Neural cell (in vitro differentiated cells): ENCODE results near the gene PPM1A. TPM values are rescaled to one million over a fixed set of nuclear protein-coding genes. Genes with fewer than 3 reads are reported as not detected.

Experiments
- H2AFZ ChIP-seq: fragments of 200-600, 300-800 bp; sonication (generic), shearing (Covaris generic); 2 replicates; pipeline ENCODE4 v1.6.0; 2014; ENCODE audit warnings: low read depth, mild to moderate bottlenecking, antibody characterized with exemption, low read length, moderate library complexity
- H3F3A ChIP-seq: fragments of 200-600 bp; shearing (Covaris generic); 2 replicates; pipeline ENCODE4 v1.6.1; 2016; ENCODE audit warnings: mild to moderate bottlenecking, moderate library complexity, mixed read lengths, antibody characterized with exemption, low read length; ENCODE audit not compliant: insufficient read depth, poor library complexity, severe bottlenecking
- H3K27ac ChIP-seq: fragments of 200-600, 300-800 bp; sonication (generic), shearing (Covaris generic); 2 replicates; pipeline ENCODE4 v1.5.1; 2014; ENCODE audit warnings: mild to moderate bottlenecking, low read length, moderate library complexity
- H3K27me3 ChIP-seq: fragments of 300-800, 200-600 bp; sonication (generic), shearing (Covaris generic); 2 replicates; pipeline ENCODE4 v1.6.0; 2014; ENCODE audit warnings: mild to moderate bottlenecking, low read depth, low read length, moderate library complexity; ENCODE audit not compliant: insufficient read depth
- H3K36me3 ChIP-seq: fragments of 300-800, 200-600 bp; sonication (generic), shearing (Covaris generic); 2 replicates; pipeline ENCODE4 v1.5.1; 2014; ENCODE audit warnings: mild to moderate bottlenecking, antibody characterized with exemption, low read length, moderate library complexity; ENCODE audit not compliant: insufficient read depth
- H3K4me2 ChIP-seq: fragments of 300-800, 200-600 bp; sonication (generic), shearing (Covaris generic); 2 replicates; pipeline ENCODE4 v1.6.0; 2014; ENCODE audit warnings: mild to moderate bottlenecking, low read length
- H3K4me3 ChIP-seq: fragments of 300-800, 200-600 bp; sonication (generic), shearing (Covaris generic); 2 replicates; pipeline ENCODE4 v1.5.1; 2014; ENCODE audit warnings: mild to moderate bottlenecking, low read length, moderate library complexity
- H3K79me2 ChIP-seq: fragments of 200-600 bp; shearing (Covaris generic); replicated peaks from 2 replicates; pipeline ENCODE4 v1.6.0; 2014; ENCODE audit warnings: mild to moderate bottlenecking, low read length, moderate library complexity; ENCODE audit not compliant: insufficient read depth
- H3K9ac ChIP-seq: fragments of 300-800, 200-600 bp; sonication (generic), shearing (Covaris generic); 2 replicates; pipeline ENCODE4 v1.6.1; 2016; ENCODE audit warnings: mild to moderate bottlenecking, low read length, mixed read lengths
- H3K9me2 ChIP-seq: fragments of 200-600 bp; shearing (Covaris generic); 2 replicates; pipeline ENCODE4 v1.6.1; 2016; ENCODE audit warnings: mild to moderate bottlenecking, low read length, mixed read lengths; ENCODE audit not compliant: insufficient read depth
- H3K9me3 ChIP-seq: fragments of 200-600, 300-800 bp; sonication (generic), shearing (Covaris generic); 2 replicates; pipeline ENCODE4 v1.6.1; 2016; ENCODE audit warnings: mild to moderate bottlenecking, mixed run types, low read length, moderate library complexity, mixed read lengths
- H4K20me1 ChIP-seq: fragments of 200-600 bp; shearing (Covaris generic); 2 replicates; pipeline ENCODE4 v1.6.1; 2016; ENCODE audit warnings: mild to moderate bottlenecking, mixed run types; ENCODE audit not compliant: insufficient read depth
- EP300 ChIP-seq: fragments of 450-650 bp; conservative IDR thresholded peaks from 2 replicates; pipeline ENCODE4 v1.6.1; 2014; ENCODE audit warnings: antibody characterized with exemption, mild to moderate bottlenecking, moderate library complexity; ENCODE audit not compliant: poor library complexity, severe bottlenecking
- EZH2 ChIP-seq: fragments of 200-600, 300-800 bp; shearing (Covaris generic), sonication (generic); IDR thresholded peaks from 2 replicates; pipeline ENCODE4 v1.6.1; 2014; ENCODE audit warnings: antibody characterized with exemption, low read length, borderline replicate concordance, mild to moderate bottlenecking; ENCODE audit not compliant: insufficient read depth, poor library complexity, severe bottlenecking
- MXI1 ChIP-seq: fragments of 450-650 bp; conservative IDR thresholded peaks from 2 replicates; pipeline ENCODE4 v1.6.1; 2014; ENCODE audit warnings: antibody characterized with exemption, mild to moderate bottlenecking; ENCODE audit not compliant: poor library complexity, severe bottlenecking
- POLR2AphosphoS5 ChIP-seq: IDR thresholded peaks from 2 replicates; pipeline ENCODE4 v1.6.1; 2012
- RAD21 ChIP-seq: fragments of 450-650 bp; conservative IDR thresholded peaks from 2 replicates; pipeline ENCODE4 v1.6.1; 2014; ENCODE audit warnings: antibody characterized with exemption, mild to moderate bottlenecking, moderate library complexity
- SMC3 ChIP-seq: fragments of 450-650 bp; conservative IDR thresholded peaks from 2 replicates; pipeline ENCODE4 v1.6.1; 2014; ENCODE audit warnings: antibody characterized with exemption, mild to moderate bottlenecking, moderate library complexity; ENCODE audit not compliant: poor library complexity
- TAF1 ChIP-seq: IDR thresholded peaks from 2 replicates; pipeline ENCODE4 v1.6.1; 2012; ENCODE audit warnings: low read depth
- polyA plus RNA-seq: library from polyadenylated mRNA; depleted of rRNA; stranded (reverse); fragments of >200 nt; gene quantifications from 2 replicates; pipeline ENCODE4 v1.2.3, GENCODE V29; 2014
- TF ChIP-seq, protein P1 (sequence below): fragments of 450-650 bp; IDR thresholded peaks from 2 replicates; pipeline ENCODE4 v1.5.1; 2014; ENCODE audit warnings: antibody characterized with exemption, mild to moderate bottlenecking, moderate library complexity; ENCODE audit not compliant: poor library complexity, severe bottlenecking
- TF ChIP-seq, protein P2 (sequence below): IDR thresholded peaks from 2 replicates; pipeline ENCODE4 v1.6.1; 2012; ENCODE audit warnings: borderline replicate concordance

The PPM1A gene
- polyA plus RNA-seq, 1 donor from 2014 or later: 52.1 TPM

DNA sequence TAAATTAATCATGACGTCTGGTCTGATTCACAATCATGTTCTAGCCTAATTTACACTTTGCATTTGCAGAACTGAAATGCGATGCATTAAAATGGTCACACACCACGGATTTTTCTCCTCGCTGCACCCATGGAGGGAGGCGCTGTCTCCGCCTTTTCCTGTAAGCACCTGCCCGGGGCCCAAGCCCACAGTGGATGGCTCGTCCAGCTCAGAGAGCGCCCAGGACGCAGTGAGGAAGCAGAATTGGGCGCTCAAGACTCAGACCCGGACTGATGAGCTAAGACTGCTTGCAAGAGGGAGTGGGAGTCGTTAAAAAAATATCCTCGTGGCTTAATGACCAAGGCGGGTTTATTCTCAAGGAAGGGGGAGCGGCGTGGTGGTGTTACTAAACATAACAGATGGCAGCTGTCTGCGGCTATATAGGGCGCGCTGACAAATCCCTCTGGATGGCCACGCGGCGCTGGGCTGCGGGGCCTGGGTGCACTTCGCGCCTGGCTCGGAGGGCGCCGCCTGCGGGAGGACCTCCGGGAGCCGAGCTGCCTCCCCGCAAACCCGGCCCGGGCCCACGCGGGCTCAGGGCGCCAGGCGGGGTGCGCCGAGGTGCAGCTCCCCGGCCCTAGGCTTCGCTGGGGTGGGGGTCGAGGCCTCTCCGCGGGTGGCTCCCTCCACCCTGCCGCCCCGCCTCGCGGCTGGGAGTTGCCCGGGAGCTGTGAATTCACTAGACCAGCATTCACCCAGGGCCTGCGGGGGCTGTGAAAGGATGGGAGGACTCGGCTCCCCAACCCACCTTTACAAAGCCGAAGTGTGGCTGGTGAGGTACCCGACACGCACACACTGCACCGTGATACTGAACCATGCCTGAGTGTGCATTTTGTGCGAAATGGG is 78.7 kb downstream of the PPM1A start:
- Histone ChIP-seq H3K27ac (no peak overlapping the region), H3K9ac (no peak overlapping the region)

DNA sequence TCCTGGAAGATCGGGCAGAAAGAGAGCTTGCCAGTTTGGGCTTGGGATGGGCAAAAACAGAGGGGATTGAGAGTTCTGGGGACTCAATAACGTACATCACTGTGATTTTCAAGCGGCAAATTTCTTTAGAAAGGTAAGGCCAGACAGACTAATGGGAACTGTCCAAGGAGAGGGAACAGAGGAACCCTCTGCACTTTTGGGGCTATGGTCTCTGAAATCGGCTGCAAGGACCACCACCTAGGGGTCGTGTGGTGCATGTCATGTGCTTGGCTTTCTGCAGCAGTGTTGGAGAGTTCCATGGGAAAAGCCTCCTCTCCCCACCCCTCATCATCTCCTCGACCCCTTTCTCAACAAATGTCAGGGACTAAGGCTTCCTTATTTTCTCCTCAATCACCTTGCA is 79.6 kb downstream of the PPM1A start:
- Histone ChIP-seq H3K9me2 (no peaks in the 10 kb centered on the region), H3K9me3 (no peaks in the 10 kb centered on the region), H3K4me2 (no peak overlapping the region), H2AFZ (no peak overlapping the region), H3K27ac (no peak overlapping the region), H3F3A (no peaks in the 10 kb centered on the region), H3K79me2 (no peaks in the 10 kb centered on the region), H3K36me3 (no peaks in the 10 kb centered on the region), H3K27me3 (no peaks in the 10 kb centered on the region), H3K4me3 (no peak overlapping the region), H3K9ac (no peak overlapping the region), H4K20me1 (no peaks in the 10 kb centered on the region)
- no peak for TF ChIP-seq MXI1
- TF ChIP-seq TAF1: no peak
- TF ChIP-seq EZH2: no peak
- no peak for TF ChIP-seq SMC3
- TF ChIP-seq, protein P1, sequence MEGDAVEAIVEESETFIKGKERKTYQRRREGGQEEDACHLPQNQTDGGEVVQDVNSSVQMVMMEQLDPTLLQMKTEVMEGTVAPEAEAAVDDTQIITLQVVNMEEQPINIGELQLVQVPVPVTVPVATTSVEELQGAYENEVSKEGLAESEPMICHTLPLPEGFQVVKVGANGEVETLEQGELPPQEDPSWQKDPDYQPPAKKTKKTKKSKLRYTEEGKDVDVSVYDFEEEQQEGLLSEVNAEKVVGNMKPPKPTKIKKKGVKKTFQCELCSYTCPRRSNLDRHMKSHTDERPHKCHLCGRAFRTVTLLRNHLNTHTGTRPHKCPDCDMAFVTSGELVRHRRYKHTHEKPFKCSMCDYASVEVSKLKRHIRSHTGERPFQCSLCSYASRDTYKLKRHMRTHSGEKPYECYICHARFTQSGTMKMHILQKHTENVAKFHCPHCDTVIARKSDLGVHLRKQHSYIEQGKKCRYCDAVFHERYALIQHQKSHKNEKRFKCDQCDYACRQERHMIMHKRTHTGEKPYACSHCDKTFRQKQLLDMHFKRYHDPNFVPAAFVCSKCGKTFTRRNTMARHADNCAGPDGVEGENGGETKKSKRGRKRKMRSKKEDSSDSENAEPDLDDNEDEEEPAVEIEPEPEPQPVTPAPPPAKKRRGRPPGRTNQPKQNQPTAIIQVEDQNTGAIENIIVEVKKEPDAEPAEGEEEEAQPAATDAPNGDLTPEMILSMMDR: no peak

More for the DNA sequence above, 78.7 kb downstream of the PPM1A start:
- Histone ChIP-seq H3K4me3 (no peak overlapping the region), H3K79me2 (no peaks in the 10 kb centered on the region), H2AFZ (no peak overlapping the region), H3K4me2 (no peak overlapping the region), H3K36me3 (no peaks in the 10 kb centered on the region), H3K9me3 (no peaks in the 10 kb centered on the region), H3K9me2 (no peaks in the 10 kb centered on the region), H3F3A (no peaks in the 10 kb centered on the region), H4K20me1 (no peaks in the 10 kb centered on the region), H3K27me3 (no peaks in the 10 kb centered on the region)
- no peak for TF ChIP-seq MXI1
- no peak for TF ChIP-seq RAD21
- TF ChIP-seq SMC3: no peak
- TF ChIP-seq, protein P2, sequence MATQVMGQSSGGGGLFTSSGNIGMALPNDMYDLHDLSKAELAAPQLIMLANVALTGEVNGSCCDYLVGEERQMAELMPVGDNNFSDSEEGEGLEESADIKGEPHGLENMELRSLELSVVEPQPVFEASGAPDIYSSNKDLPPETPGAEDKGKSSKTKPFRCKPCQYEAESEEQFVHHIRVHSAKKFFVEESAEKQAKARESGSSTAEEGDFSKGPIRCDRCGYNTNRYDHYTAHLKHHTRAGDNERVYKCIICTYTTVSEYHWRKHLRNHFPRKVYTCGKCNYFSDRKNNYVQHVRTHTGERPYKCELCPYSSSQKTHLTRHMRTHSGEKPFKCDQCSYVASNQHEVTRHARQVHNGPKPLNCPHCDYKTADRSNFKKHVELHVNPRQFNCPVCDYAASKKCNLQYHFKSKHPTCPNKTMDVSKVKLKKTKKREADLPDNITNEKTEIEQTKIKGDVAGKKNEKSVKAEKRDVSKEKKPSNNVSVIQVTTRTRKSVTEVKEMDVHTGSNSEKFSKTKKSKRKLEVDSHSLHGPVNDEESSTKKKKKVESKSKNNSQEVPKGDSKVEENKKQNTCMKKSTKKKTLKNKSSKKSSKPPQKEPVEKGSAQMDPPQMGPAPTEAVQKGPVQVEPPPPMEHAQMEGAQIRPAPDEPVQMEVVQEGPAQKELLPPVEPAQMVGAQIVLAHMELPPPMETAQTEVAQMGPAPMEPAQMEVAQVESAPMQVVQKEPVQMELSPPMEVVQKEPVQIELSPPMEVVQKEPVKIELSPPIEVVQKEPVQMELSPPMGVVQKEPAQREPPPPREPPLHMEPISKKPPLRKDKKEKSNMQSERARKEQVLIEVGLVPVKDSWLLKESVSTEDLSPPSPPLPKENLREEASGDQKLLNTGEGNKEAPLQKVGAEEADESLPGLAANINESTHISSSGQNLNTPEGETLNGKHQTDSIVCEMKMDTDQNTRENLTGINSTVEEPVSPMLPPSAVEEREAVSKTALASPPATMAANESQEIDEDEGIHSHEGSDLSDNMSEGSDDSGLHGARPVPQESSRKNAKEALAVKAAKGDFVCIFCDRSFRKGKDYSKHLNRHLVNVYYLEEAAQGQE: no peak
- TF ChIP-seq POLR2AphosphoS5: no peak
- no peak for TF ChIP-seq EP300
- no peak for TF ChIP-seq EZH2
- TF ChIP-seq, protein P1: no peak
- no peak for TF ChIP-seq TAF1
